Activated B cell treated with CpG ODN at 0.5 μM for 24 hours (primary cell): ENCODE data around the gene TRIP4. TPM values are rescaled to one million over a fixed set of nuclear protein-coding genes. Genes with fewer than 3 reads are reported as not detected.

Experiments used
- ATAC-seq: fragments of 200-7000 bp; cut with Tn5 transposase; one replicate; pipeline ENCODE4 v1.10.0; 2021; ENCODE audit warnings: low read depth, mild to moderate bottlenecking, moderate library complexity
- CTCF ChIA-PET: fragments of 350-600 bp; sonication (Branson Sonifier 250); formaldehyde crosslinking; loops from one replicate; lab custom pipeline; 2021; ENCODE audit warnings: antibody characterized with exemption; lab: Charles Lee
- POLR2A ChIA-PET: fragments of 350-600 bp; sonication (Branson Sonifier 250); formaldehyde crosslinking; loops from one replicate; lab custom pipeline; 2021; ENCODE audit warnings: antibody characterized with exemption; lab: Charles Lee
- DNase-seq: peaks from one replicate; pipeline ENCODE4 v3.0.0; 2022
- H3K27ac Mint-ChIP-seq: one replicate; pipeline ENCODE4 v1.8.0; 2020; ENCODE audit warnings: mixed read lengths
- H3K27me3 Mint-ChIP-seq: one replicate; pipeline ENCODE4 v1.8.0; 2021; ENCODE audit warnings: mixed read lengths
- H3K36me3 Mint-ChIP-seq: one replicate; pipeline ENCODE4 v1.8.0; 2021; ENCODE audit warnings: low read depth, mixed read lengths
- H3K4me1 Mint-ChIP-seq: one replicate; pipeline ENCODE4 v1.8.0; 2021; ENCODE audit warnings: mixed read lengths
- H3K4me3 Mint-ChIP-seq: one replicate; pipeline ENCODE4 v1.8.0; 2020; ENCODE audit warnings: mild to moderate bottlenecking, mixed read lengths
- H3K9me3 Mint-ChIP-seq: one replicate; pipeline ENCODE4 v1.8.0; 2020; ENCODE audit warnings: mixed read lengths
- intact Hi-C: fragments of 100-400 bp; cut with micrococcal nuclease; formaldehyde crosslinking; loops from one replicate; pipeline ENCODE4 v1.15.1; 2024
- total RNA-seq: library from RNA; stranded (reverse); gene quantifications from 2 replicates; pipeline ENCODE4 v1.2.3, GENCODE V29; 2022
- TF ChIP-seq, protein P1 (sequence below): fragments of 200-600 bp; IDR thresholded peaks from one replicate; pipeline ENCODE4 v1.8.0; 2022; ENCODE audit warnings: antibody characterized with exemption, mild to moderate bottlenecking

Gene TRIP4
- total RNA-seq, 1 donor from 2014 or later, result 35.0 TPM

- Mint-ChIP-seq H3K27ac (no peak overlapping the region), H3K36me3 (peaks cover 35% of the 10 kb centered on the region), H3K4me3 (no peak overlapping the region), H3K4me1 (peaks cover 30% of the 10 kb centered on the region), H3K9me3 (no peaks in the 10 kb centered on the region), H3K27me3 (no peaks in the 10 kb centered on the region)
- ATAC-seq (no peak), DNase-seq (no peak)
- ChIA-PET POLR2A (interaction anchor here (0.6 kb wide), 1 partner anchor 9 kb away, joined by 3 read pairs; no protein-coding TSS in a partner anchor), CTCF (no interaction called here)
- TF ChIP-seq, protein P1, sequence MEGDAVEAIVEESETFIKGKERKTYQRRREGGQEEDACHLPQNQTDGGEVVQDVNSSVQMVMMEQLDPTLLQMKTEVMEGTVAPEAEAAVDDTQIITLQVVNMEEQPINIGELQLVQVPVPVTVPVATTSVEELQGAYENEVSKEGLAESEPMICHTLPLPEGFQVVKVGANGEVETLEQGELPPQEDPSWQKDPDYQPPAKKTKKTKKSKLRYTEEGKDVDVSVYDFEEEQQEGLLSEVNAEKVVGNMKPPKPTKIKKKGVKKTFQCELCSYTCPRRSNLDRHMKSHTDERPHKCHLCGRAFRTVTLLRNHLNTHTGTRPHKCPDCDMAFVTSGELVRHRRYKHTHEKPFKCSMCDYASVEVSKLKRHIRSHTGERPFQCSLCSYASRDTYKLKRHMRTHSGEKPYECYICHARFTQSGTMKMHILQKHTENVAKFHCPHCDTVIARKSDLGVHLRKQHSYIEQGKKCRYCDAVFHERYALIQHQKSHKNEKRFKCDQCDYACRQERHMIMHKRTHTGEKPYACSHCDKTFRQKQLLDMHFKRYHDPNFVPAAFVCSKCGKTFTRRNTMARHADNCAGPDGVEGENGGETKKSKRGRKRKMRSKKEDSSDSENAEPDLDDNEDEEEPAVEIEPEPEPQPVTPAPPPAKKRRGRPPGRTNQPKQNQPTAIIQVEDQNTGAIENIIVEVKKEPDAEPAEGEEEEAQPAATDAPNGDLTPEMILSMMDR, result no peak
- intact Hi-C loops, result no loop called here
Observed at GRCh38 chr15:64444836-64445235, 57.2 kb downstream of the TRIP4 start.

DNA sequence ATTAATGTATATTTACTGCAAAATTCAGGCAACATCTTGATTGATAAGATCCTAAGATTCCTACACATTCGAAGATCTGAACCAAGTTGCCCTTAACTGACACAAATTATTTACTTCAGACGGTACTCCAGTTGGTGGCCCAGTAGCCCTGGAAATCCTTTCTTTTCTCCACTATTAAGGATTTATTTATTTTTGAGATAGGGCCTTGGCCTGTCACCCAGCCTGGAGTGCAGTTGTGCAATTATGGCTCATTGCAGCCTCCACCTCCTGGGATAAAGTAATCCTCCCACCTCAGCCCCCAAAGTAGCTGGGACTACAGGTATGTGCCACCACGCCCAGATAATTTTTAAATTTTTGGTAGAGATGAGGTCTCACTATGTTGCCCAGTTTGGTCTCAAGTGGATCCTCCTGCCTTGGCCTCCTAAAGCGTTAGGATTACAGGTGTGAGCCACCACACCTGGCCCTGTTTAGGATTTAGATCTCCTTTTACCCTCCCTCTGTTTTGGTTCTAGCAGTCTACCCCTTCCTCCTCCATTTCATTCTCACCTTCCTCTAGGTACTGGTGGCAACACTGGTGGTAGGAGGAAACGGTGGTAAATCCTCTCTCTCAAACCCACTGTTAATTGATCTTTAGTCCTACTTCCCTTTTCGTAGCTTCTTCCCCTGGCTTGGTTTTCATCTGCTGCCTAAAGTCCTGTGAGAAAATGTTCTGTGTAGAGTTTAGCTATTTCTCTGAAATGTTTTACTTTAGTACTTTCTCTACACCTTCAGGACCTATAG lies 60.1 kb downstream of the TRIP4 start:
- H3K9me3 Mint-ChIP-seq, result no peaks in the 10 kb centered on the region
- H3K4me1 Mint-ChIP-seq, result peaks cover 31% of the 10 kb centered on the region
- no peak overlapping the region for H3K4me3 Mint-ChIP-seq
- peaks cover 25% of the 10 kb centered on the region for H3K36me3 Mint-ChIP-seq
- POLR2A ChIA-PET, result no interaction called here
- intact Hi-C loops, result no loop called here
- no peak for DNase-seq
- H3K27ac Mint-ChIP-seq, result peak overlapping the region; percentile 25
- peak; percentile 45 for ATAC-seq
- no peaks in the 10 kb centered on the region for H3K27me3 Mint-ChIP-seq
- TF ChIP-seq, protein P1, result no peak
- CTCF ChIA-PET, result no interaction called here

GRCh38 chr15:64452988-64453688 lies 65.5 kb downstream of the TRIP4 start:
- Mint-ChIP-seq H3K4me1 (peaks cover 34% of the 10 kb centered on the region), H3K4me3 (no peak overlapping the region), H3K36me3 (peaks cover 11% of the 10 kb centered on the region), H3K9me3 (no peaks in the 10 kb centered on the region), H3K27me3 (no peaks in the 10 kb centered on the region), H3K27ac (no peak overlapping the region)
- ChIA-PET POLR2A (interaction anchor here (0.7 kb wide), 1 partner anchor 917 kb away, joined by 3 read pairs; no protein-coding TSS in a partner anchor), CTCF (no interaction called here)
- intact Hi-C loops, result no loop called here
- TF ChIP-seq, protein P1, result no peak
- ATAC-seq, result no peak
- DNase-seq, result no peak

GRCh38 chr15:64453689-64454037 lies 66.0 kb downstream of the TRIP4 start:
- ATAC-seq, result no peak
- no peaks in the 10 kb centered on the region for H3K27me3 Mint-ChIP-seq
- H3K9me3 Mint-ChIP-seq, result no peaks in the 10 kb centered on the region
- H3K4me1 Mint-ChIP-seq, result peaks cover 29% of the 10 kb centered on the region
- POLR2A ChIA-PET, result no interaction called here
- no peak overlapping the region for H3K4me3 Mint-ChIP-seq
- TF ChIP-seq, protein P1, result no peak
- DNase-seq, result no peak
- H3K36me3 Mint-ChIP-seq, result peaks cover 7% of the 10 kb centered on the region
- intact Hi-C loops, result no loop called here
- no peak overlapping the region for H3K27ac Mint-ChIP-seq
- CTCF ChIA-PET, result no interaction called here

DNA sequence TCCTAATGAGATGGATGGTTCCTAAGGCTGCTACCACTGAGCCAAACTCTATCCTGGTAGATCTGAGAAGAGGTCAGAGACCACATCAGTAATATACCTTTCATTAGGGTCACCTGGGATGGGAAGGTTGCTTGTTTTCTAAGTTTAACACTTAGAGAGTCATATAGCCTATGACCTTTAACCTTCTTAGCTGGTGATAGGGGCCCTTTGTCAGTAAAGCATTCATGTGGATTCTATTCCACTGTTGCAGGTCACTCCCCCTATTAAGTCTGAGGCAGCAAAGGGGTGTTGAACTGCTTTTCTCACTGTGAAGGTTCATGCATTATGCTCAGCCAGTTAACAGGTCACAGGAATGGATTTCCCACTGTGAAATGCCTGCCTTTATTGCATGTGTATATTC lies 66.6 kb downstream of the TRIP4 start:
- TF ChIP-seq, protein P1, result no peak
- no peak overlapping the region for H3K27ac Mint-ChIP-seq
- no peaks in the 10 kb centered on the region for H3K9me3 Mint-ChIP-seq
- DNase-seq, result no peak
- H3K27me3 Mint-ChIP-seq, result no peaks in the 10 kb centered on the region
- intact Hi-C loops, result no loop called here
- peaks cover 7% of the 10 kb centered on the region for H3K36me3 Mint-ChIP-seq
- CTCF ChIA-PET, result no interaction called here
- ATAC-seq, result no peak
- POLR2A ChIA-PET, result no interaction called here
- H3K4me1 Mint-ChIP-seq, result peaks cover 29% of the 10 kb centered on the region
- H3K4me3 Mint-ChIP-seq, result no peak overlapping the region
